Upper lobe of left lung (tissue), 6 donors: Measurements from ENCODE around the gene UGT2B17. TPM values are rescaled to one million over a fixed set of nuclear protein-coding genes. Genes with fewer than 3 reads are reported as not detected.
"Not testable (repeated sequence)": the region's sequence is repeated elsewhere in the genome, so short reads cannot be mapped to it uniquely, and the experiment has no call there.

Experiments used
- ATAC-seq, 2 donors: fragments of 200-7000 bp; cut with Tn5 transposase; one replicate each; pipeline ENCODE4 v1.9.1; 2022; ENCODE audit warnings: mild to moderate bottlenecking in 2 of 2, moderate library complexity in 2 of 2; ENCODE audit not compliant: low FRiP score in 2 of 2
- DNase-seq, 2 donors: peaks; one replicate each; pipeline ENCODE4 v3.0.0-alpha.2; 2019 to 2020
- H3K27ac ChIP-seq, 4 donors: fragments of 200-600 bp; sonication (generic); one replicate each; pipeline ENCODE4 v1.5.1; 2016 to 2019
- H3K27me3 ChIP-seq, 4 donors: fragments of 200-600 bp; sonication (generic); one replicate each; pipeline ENCODE4 v1.5.1; 2017 to 2019
- H3K36me3 ChIP-seq, 4 donors: fragments of 200-600 bp; sonication (generic); one replicate each; pipeline ENCODE4 v1.5.1; 2016 to 2019
- H3K4me1 ChIP-seq, 4 donors: fragments of 200-600 bp; sonication (generic); one replicate each; pipeline ENCODE4 v1.5.1; 2018 to 2019
- H3K4me3 ChIP-seq, 4 donors: fragments of 200-600 bp; sonication (generic); one replicate each; pipeline ENCODE4 v1.5.1; 2017 to 2019; ENCODE audit warnings: mild to moderate bottlenecking in 2 of 4, moderate library complexity in 1 of 4
- H3K9me3 ChIP-seq, 4 donors: fragments of 200-600 bp; sonication (generic); one replicate each; pipeline ENCODE4 v1.5.1; 2018 to 2019
- EP300 ChIP-seq, 4 donors: sonication (generic); formaldehyde crosslinking; IDR thresholded peaks; one replicate each; pipeline ENCODE4 v1.5.1; 2017; ENCODE audit warnings: antibody characterized with exemption in 4 of 4, control low read depth in 2 of 4
- POLR2A ChIP-seq, 4 donors: fragments of 450-650 bp; IDR thresholded peaks; one replicate each; pipeline ENCODE4 v1.5.1; 2016 to 2017; ENCODE audit warnings: antibody characterized with exemption in 4 of 4, mild to moderate bottlenecking in 2 of 4
- POLR2AphosphoS5 ChIP-seq, 2 donors: sonication (generic); formaldehyde crosslinking; IDR thresholded peaks; one replicate each; pipeline ENCODE4 v1.5.1; 2017; ENCODE audit warnings: antibody characterized with exemption in 2 of 2
- WGBS, 2 donors: methylation state at CpG; one replicate each; pipeline ENCODE4 v1.1.5; 2017 to 2018; 5-methylcytosine and 5-hydroxymethylcytosine counted together
- total RNA-seq, 6 donors: library from RNA; depleted of rRNA in 4 of 6; stranded (reverse); fragments of >200 nt in 4 of 6; gene quantifications; one replicate each; pipeline versions ENCODE4 v1.1.0 to v1.2.1, GENCODE V29; 2016 to 2021
- TF ChIP-seq, protein P1 (sequence below), 6 experiments: fragments of 450-650 bp in 4 of 6; fragments of 200-600 bp in 2 of 6; sonication (generic) in 2 of 6; IDR thresholded peaks; one replicate each; pipeline ENCODE4 v1.5.1; 2016 to 2019; ENCODE audit warnings: antibody characterized with exemption in 6 of 6
- donor health status: DM: no; HTN: no; CAD: no; lungs with moderate emphysema.
- donor health status: DM: no; HTN: yes; CAD: no; lungs with severe emphysema.

UGT2B17 gene
- total RNA-seq, 6 donors from 2014 or later, result 0.27 TPM; not detected in 5

GRCh38 chr4:68542742-68543141 is 33.4 kb downstream of the UGT2B17 start:
- H3K9me3 ChIP-seq, result not testable (repeated sequence)
- 100% methylated on average over 4 of the region's 13 CpGs; no CpG with 5 or more reads in 1 of the 2 donors for whole genome bisulfite sequencing, 2 donors

DNA sequence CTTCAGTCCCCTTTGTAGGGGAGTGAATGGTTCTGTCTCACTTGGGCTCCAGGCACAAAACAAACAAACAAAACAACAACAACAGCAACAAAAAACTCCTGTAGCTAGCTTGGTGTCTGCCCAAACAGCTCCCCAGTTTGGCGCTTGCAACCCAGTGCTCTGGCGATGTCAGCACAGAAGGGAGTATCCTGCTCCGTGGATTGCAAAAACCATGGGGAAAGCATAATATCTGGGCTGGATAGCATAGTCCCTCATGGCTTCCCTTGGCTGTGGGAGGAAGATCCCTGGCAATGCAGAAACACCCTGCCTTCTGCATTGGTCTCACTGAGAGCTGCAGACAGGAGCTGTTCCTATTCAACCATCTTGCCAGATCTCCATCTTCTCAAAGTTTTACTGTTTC is 39.7 kb downstream of the UGT2B17 start:
- TF ChIP-seq POLR2A (IDR thresholded peaks at IDR 0.05), result no peak
- TF ChIP-seq POLR2AphosphoS5 (IDR thresholded peaks at IDR 0.05), result no peak
- TF ChIP-seq EP300 (IDR thresholded peaks at IDR 0.05), result no peak
- H3K27ac ChIP-seq, result no peak overlapping the region
- no peaks in the 10 kb centered on the region for H3K9me3 ChIP-seq
- no peaks in the 10 kb centered on the region for H3K4me1 ChIP-seq
- WGBS, 2 donors, result no CpG with 5 or more reads among the region's 3 CpGs
- ATAC-seq (no peak), DNase-seq (no peak)
- H3K4me3 ChIP-seq, result no peak overlapping the region
- H3K36me3 ChIP-seq, result no peaks in the 10 kb centered on the region
- no peaks in the 10 kb centered on the region for H3K27me3 ChIP-seq

More at GRCh38 chr4:68542742-68543141, 33.4 kb downstream of the UGT2B17 start:
- not testable (repeated sequence) for H3K4me3 ChIP-seq, ATAC-seq, H3K4me1 ChIP-seq, H3K27me3 ChIP-seq, H3K36me3 ChIP-seq, H3K27ac ChIP-seq
- DNase-seq, result peak in 1 of 2 donors; percentile 12

DNA sequence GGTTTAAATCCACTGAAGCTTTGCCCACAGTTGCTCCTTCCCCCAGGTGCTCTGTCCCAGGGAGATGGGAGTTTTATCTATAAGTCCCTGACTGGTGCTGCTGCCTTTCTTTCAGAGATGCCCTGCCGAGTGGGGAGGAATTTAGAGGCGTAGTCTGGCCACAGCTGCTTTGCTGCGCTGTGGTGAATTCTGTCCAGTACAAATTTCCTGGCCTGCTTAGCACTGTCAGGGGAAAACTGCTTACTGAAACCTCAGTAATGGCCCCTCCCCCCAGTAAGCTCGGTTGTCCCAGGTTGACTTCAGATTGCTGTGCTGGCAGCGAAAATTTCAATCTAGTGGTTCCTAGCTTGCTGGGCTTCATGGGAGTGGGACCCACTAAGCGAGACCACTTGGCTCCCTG is 40.1 kb downstream of the UGT2B17 start:
- WGBS, 2 donors, result no CpG with 5 or more reads among the region's 6 CpGs
- TF ChIP-seq POLR2A (IDR thresholded peaks at IDR 0.05), result no peak
- TF ChIP-seq, protein P1, sequence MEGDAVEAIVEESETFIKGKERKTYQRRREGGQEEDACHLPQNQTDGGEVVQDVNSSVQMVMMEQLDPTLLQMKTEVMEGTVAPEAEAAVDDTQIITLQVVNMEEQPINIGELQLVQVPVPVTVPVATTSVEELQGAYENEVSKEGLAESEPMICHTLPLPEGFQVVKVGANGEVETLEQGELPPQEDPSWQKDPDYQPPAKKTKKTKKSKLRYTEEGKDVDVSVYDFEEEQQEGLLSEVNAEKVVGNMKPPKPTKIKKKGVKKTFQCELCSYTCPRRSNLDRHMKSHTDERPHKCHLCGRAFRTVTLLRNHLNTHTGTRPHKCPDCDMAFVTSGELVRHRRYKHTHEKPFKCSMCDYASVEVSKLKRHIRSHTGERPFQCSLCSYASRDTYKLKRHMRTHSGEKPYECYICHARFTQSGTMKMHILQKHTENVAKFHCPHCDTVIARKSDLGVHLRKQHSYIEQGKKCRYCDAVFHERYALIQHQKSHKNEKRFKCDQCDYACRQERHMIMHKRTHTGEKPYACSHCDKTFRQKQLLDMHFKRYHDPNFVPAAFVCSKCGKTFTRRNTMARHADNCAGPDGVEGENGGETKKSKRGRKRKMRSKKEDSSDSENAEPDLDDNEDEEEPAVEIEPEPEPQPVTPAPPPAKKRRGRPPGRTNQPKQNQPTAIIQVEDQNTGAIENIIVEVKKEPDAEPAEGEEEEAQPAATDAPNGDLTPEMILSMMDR (IDR thresholded peaks at IDR 0.05), result no peak

GRCh38 chr4:68522232-68522631 is 53.9 kb downstream of the UGT2B17 start:
- not testable (repeated sequence) for DNase-seq, H3K4me1 ChIP-seq, ATAC-seq, H3K9me3 ChIP-seq, H3K27ac ChIP-seq, H3K4me3 ChIP-seq, H3K36me3 ChIP-seq, H3K27me3 ChIP-seq
- 71% methylated on average over 1 of the region's 1 CpG; no CpG with 5 or more reads in 1 of the 2 donors for WGBS, 2 donors

More for the DNA sequence above, 40.1 kb downstream of the UGT2B17 start:
- DNase-seq (no peak), ATAC-seq (no peak)
- H3K9me3 ChIP-seq, result no peaks in the 10 kb centered on the region
- H3K4me1 ChIP-seq, result no peaks in the 10 kb centered on the region
- no peak overlapping the region for H3K4me3 ChIP-seq
- no peaks in the 10 kb centered on the region for H3K36me3 ChIP-seq
- no peaks in the 10 kb centered on the region for H3K27me3 ChIP-seq
- no peak overlapping the region for H3K27ac ChIP-seq

DNA sequence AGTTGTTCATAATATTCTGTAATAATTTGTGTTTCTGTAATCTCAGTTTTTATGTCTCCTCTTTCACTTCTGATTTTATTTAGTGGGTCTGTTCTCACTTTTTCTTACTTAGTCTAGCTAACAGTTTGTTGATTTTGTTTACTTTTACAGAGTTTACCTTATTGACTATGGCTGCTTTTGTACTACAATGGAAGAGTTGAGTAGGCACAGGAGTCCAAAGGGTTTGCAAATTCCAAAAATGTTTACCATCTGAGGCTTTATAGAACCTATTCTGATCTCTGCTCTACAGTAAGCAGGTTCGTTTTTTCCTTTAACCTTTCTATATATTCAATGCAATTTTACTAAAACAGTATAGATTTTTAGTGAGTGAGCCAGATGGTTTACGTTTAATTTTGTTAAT is 55.1 kb downstream of the UGT2B17 start:
- DNase-seq, result no peak
- Histone ChIP-seq H3K9me3 (no peaks in the 10 kb centered on the region), H3K27me3 (no peaks in the 10 kb centered on the region), H3K36me3 (no peaks in the 10 kb centered on the region), H3K27ac (no peak overlapping the region), H3K4me1 (no peaks in the 10 kb centered on the region), H3K4me3 (no peak overlapping the region)
- 54% methylated on average over 2 of the region's 2 CpGs; no CpG with 5 or more reads in 1 of the 2 donors for WGBS, 2 donors
- no peak for ATAC-seq
- TF ChIP-seq POLR2A (IDR thresholded peaks at IDR 0.05) (no peak), EP300 (IDR thresholded peaks at IDR 0.05) (no peak), POLR2AphosphoS5 (IDR thresholded peaks at IDR 0.05) (no peak)
- TF ChIP-seq, protein P1 (IDR thresholded peaks at IDR 0.05), result no peak

GRCh38 chr4:68518889-68519288 is 57.2 kb downstream of the UGT2B17 start:
- no peak for DNase-seq
- Histone ChIP-seq H3K27ac (no peak overlapping the region), H3K4me1 (no peaks in the 10 kb centered on the region), H3K27me3 (no peaks in the 10 kb centered on the region), H3K4me3 (no peak overlapping the region), H3K9me3 (no peaks in the 10 kb centered on the region), H3K36me3 (no peaks in the 10 kb centered on the region)
- no peak for TF ChIP-seq POLR2AphosphoS5 (IDR thresholded peaks at IDR 0.05)
- TF ChIP-seq, protein P1 (IDR thresholded peaks at IDR 0.05), result no peak
- TF ChIP-seq EP300 (IDR thresholded peaks at IDR 0.05), result no peak
- TF ChIP-seq POLR2A (IDR thresholded peaks at IDR 0.05), result no peak
- WGBS, 2 donors, result 82% methylated on average over 1 of the region's 1 CpG; no CpG with 5 or more reads in 1 of the 2 donors
- ATAC-seq, result no peak

DNA sequence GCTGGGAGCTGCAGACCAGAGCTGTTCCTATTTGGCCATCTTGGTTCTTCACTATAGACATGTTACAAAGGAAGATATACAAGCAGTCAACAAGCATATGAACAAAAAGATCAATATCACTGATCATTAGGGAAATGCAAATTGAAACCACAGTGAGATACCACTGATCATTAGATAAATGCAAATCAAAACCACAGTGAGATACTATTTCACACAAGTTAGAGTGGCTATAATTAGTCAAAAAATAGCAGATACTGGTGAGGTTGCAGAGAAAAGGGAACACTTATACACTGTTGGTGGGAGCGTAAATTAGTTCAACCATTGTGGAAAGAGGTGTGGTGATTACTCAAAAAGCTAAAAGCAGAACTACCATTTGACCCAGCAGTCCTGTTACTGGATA is 70.7 kb downstream of the UGT2B17 start:
- H3K4me3 ChIP-seq, H3K36me3 ChIP-seq, H3K4me1 ChIP-seq, ATAC-seq, H3K27me3 ChIP-seq, H3K27ac ChIP-seq, H3K9me3 ChIP-seq, DNase-seq: not testable (repeated sequence)
- 78 to 83% methylated on average over 1 of the region's 1 CpG for WGBS, 2 donors

DNA sequence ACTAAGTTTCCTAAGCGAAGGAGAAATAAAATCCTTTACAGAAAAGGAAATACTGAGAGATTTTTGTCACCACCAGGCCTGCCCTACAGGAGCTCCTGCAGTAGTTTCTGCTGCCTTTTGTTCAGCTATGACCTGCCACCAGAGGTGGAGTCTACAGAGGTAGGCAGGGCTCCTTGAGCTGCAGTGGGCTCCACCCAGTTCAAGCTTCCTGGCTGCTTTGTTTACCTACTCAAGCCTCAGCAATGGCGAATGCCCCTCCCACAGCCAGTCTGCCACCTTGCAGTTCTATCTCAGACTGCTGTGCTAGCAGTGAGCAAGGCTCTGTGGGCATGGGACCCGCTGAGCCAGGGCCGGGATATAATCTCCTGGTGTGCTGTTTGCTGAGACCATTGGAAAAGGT is 71.3 kb downstream of the UGT2B17 start:
- H3K4me3 ChIP-seq, H3K9me3 ChIP-seq, H3K36me3 ChIP-seq, H3K4me1 ChIP-seq, DNase-seq, H3K27ac ChIP-seq, H3K27me3 ChIP-seq, ATAC-seq: not testable (repeated sequence)
- 91 to 97% methylated on average over 4 of the region's 4 CpGs for WGBS, 2 donors

GRCh38 chr4:68503462-68503861 is 72.7 kb downstream of the UGT2B17 start:
- not testable (repeated sequence) for H3K36me3 ChIP-seq, H3K27ac ChIP-seq, ATAC-seq, H3K4me1 ChIP-seq, H3K9me3 ChIP-seq, DNase-seq, H3K4me3 ChIP-seq, H3K27me3 ChIP-seq
- 83 to 93% methylated on average over 1 to 4 of the region's 4 CpGs for WGBS, 2 donors
